Activated CD8-positive, alpha-beta memory T cell treated with anti-CD3 and anti-CD28 coated beads, Interleukin-2, amount 10 ng/mL, durations not matched to agents 7 days and 5 days (primary cell): ENCODE results near the gene COQ8B. TPM values are rescaled to one million over a fixed set of nuclear protein-coding genes. Genes with fewer than 3 reads are reported as not detected.

Experiments
- total RNA-seq, 2 experiments: library from RNA; stranded (reverse); gene quantifications; one replicate each; pipeline ENCODE4 v1.2.3, GENCODE V29; 2021

The COQ8B gene
- total RNA-seq, 2 experiments from 2014 or later, result 28.0 to 30.9 TPM

Other genes with a start within 250 kb of the COQ8B start
- under 1 TPM; 0.30 to 0.44 TPM for gene SPTBN4, start 249.9 kb downstream of the COQ8B start, total RNA-seq
- gene SHKBP1, start 140.0 kb downstream of the COQ8B start, total RNA-seq, result 100 to 1,000 TPM; 135 to 153 TPM
- 10 to 100 TPM; 42.8 to 75.9 TPM for gene LTBP4, start 115.5 kb downstream of the COQ8B start, total RNA-seq
- gene NUMBL, start 26.2 kb downstream of the COQ8B start, total RNA-seq, result 1 to 10 TPM; 6.4 to 7.2 TPM
- gene ITPKC, start 226 bp upstream of the COQ8B start, total RNA-seq, result 1 to 10 TPM; 5.6 to 5.8 TPM
- 10 to 100 TPM; 13.7 to 18.2 TPM for gene ACTMAP, start 33.6 kb upstream of the COQ8B start, total RNA-seq
- 100 to 1,000 TPM; 176 to 193 TPM for gene SNRPA, start 34.3 kb upstream of the COQ8B start, total RNA-seq
- not detected for gene MIA, start 58.6 kb upstream of the COQ8B start, total RNA-seq
- gene RAB4B, start 61.4 kb upstream of the COQ8B start, total RNA-seq, result 10 to 100 TPM; 36.2 to 56.7 TPM
- gene EGLN2, start 82.3 kb upstream of the COQ8B start, total RNA-seq, result 100 to 1,000 TPM; 101 to 105 TPM
- gene CYP2A6, start 133.6 kb upstream of the COQ8B start, total RNA-seq, result not detected
- not detected for gene CYP2A7, start 165.3 kb upstream of the COQ8B start, total RNA-seq